Natural killer cell treated with Interleukin-12 subunit alpha and Interleukin-12 subunit beta and Interleukin-15 and Interleukin-18, amount 100 ng/mL, for 72 hours (primary cell): ENCODE measurements around the gene SAMD13. TPM values are rescaled to one million over a fixed set of nuclear protein-coding genes. Genes with fewer than 3 reads are reported as not detected.

Source experiments
- ATAC-seq, 2 donors: fragments of 150-1000 bp; cut with Tn5 transposase in 1 of 2; sonication (Bioruptor Pico), chemical (Tn5 transposase) in 1 of 2; 2 replicates each; pipeline ENCODE4 v1.10.0; 2021
- DNase-seq: peaks from one replicate; pipeline ENCODE4 v3.0.0; 2022; ENCODE audit warnings: low spot score
- H3K27ac Mint-ChIP-seq, 2 donors: 1 replicate in 1 of 2; 2 replicates in 1 of 2; pipeline ENCODE4 v1.8.0; 2022; ENCODE audit warnings: mixed read lengths in 2 of 2, mild to moderate bottlenecking in 1 of 2, moderate library complexity in 1 of 2
- H3K27me3 Mint-ChIP-seq, 2 donors: 1 replicate in 1 of 2; 2 replicates in 1 of 2; pipeline ENCODE4 v1.8.0; 2022; ENCODE audit warnings: mixed read lengths in 2 of 2
- H3K36me3 Mint-ChIP-seq: one replicate; pipeline ENCODE4 v1.8.0; 2022; ENCODE audit warnings: mixed read lengths
- H3K4me1 Mint-ChIP-seq, 2 donors: 1 replicate in 1 of 2; 2 replicates in 1 of 2; pipeline ENCODE4 v1.8.0; 2022; ENCODE audit warnings: low read depth in 2 of 2, mixed read lengths in 2 of 2, mild to moderate bottlenecking in 1 of 2
- H3K4me3 Mint-ChIP-seq: one replicate; pipeline ENCODE4 v1.8.0; 2022; ENCODE audit warnings: mixed read lengths
- H3K9me3 Mint-ChIP-seq: 2 replicates; pipeline ENCODE4 v1.8.0; 2022; ENCODE audit warnings: mixed read lengths
- total RNA-seq, 2 donors: library from RNA; stranded (reverse); gene quantifications; one replicate each; pipeline ENCODE4 v1.2.3, GENCODE V29; 2022

SAMD13 gene
- total RNA-seq, 2 donors from 2014 or later: 0.33 TPM; not detected in 1

DNA sequence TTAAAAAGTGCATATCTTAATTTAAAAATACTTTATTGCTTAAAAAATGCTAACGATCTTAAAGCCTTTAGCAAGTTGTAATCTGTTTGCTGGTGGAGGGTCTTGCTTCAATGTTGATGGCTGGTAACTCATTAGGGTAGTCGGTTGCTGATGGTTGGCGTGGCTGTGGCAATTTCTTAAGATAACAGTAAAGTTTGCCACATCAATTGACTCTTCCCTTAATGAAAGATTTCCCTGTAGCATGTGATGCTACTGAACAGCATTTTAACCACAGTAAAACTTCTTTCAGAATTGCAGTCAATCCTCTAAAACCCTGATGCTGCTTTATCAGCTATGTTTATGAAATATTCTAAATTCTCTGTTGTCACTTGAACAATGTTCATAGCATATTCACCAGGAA is 6.8 kb upstream of the SAMD13 start:
- Mint-ChIP-seq H3K4me1 (peaks cover 9 to 17% of the 10 kb centered on the region in 2 donors), H3K27me3 (peaks cover 12 to 17% of the 10 kb centered on the region in 2 donors), H3K36me3 (no peaks in the 10 kb centered on the region), H3K4me3 (no peak overlapping the region), H3K9me3 (no peaks in the 10 kb centered on the region), H3K27ac (no peak overlapping the region)
- ATAC-seq (no peak), DNase-seq (no peak)

DNA sequence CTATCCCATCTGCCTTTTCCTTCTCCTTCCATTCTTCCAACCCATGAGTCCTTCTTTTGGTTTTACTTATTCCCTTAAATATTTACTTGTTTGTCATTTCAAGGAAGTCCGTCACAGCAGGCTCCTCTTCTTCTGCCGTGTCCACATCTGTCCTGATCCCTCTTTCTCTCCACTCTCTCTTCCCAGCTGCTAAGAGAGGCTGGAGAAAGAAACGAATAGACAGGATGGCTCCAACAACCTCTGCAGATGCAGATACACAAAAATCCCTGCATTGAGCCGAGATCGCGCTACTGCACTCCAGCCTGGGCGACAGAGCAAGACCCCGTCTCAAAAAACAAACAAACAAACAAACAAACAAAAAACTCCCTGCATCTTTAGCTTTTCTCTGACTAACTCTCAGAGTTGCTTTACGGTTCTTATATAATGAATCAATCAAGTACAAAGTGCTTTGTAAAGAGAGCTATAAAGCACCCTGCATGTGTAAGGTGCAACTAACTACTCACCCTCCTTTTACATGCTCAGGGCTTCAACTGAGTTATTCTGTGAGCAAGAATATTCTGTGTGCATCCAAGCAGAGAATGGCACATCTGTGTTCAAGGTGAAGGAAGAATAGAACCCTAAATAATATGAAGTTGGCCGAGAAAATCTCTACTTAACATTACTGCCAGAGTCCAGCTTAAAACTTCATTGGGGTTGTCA is 3.8 kb upstream of the SAMD13 start:
- Mint-ChIP-seq H3K9me3 (no peaks in the 10 kb centered on the region), H3K36me3 (no peaks in the 10 kb centered on the region), H3K27me3 (peaks cover 5 to 10% of the 10 kb centered on the region in 2 donors), H3K4me1 (peaks cover 22 to 28% of the 10 kb centered on the region in 2 donors), H3K4me3 (peak overlapping the region; percentile 83), H3K27ac (peak overlapping the region; percentile 59 to 73)
- ATAC-seq (no peak), DNase-seq (no peak)

DNA sequence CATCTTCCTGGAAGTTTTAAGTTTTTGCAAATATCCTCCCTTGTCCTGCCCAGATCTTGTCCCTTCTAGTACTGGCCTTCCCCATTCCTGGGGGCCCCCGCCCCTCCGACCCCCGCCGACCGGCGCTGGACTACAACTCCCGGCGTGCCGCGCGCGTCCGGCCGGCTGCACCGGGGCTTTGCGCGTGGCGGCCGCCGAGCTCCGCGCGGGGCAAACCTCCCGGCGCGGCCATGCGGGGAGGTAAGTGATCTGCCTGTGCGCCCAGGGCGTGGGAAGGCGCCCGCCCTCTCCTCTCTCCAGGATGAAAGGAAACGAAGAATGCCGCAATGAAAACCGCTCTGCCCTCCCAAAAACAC is 3.2 kb upstream of the SAMD13 start:
- DNase-seq: peak; percentile 61
- no peaks in the 10 kb centered on the region for H3K9me3 Mint-ChIP-seq
- ATAC-seq: peak; percentile 89 to 92

DNA sequence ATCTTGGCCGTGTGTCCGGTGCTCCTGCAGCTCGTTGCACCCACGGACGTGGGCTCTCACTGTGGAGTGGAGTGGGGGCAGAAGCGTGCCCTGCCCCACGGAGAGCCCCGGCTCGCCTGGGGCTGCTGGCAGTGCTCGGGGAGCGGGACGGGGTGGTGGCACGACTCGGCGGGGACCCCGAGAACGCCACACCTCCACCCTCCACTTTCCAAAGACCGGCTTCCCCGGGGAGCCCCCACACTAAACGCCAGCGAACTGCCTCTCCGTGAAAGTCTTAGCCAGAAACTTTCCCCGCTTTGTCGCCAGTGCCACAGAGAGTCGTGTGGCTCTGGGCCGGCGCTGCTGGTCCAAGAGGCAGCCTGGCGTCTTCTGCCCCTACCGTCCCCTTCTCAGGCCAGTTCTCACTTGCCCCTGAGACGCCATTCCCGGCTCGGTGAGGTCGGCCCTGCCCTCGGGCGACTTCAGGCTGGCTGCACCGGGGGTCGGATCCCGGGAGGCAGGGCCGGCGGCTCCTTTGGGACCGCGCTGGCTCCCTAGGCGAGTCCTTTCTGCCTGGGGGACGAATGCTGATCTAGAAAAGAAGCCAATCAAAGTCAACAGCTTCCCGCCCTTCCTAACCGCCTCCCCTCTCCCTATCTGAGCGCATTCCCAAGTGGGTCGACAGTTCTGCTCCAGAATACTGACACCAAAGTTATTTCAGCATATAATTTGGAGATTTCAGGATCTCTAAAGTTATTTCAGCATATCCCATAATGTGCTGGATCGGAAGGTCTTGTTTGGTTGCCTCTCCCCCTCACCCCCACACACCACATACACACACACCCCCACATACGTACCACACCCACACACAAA is 2.6 kb upstream of the SAMD13 start:
- peaks cover 29 to 37% of the 10 kb centered on the region in 2 donors for H3K4me1 Mint-ChIP-seq
- no peaks in the 10 kb centered on the region for H3K9me3 Mint-ChIP-seq
- peak; percentile 66 to 78 for ATAC-seq
- H3K27ac Mint-ChIP-seq: peak overlapping the region; percentile 55 to 73
- H3K36me3 Mint-ChIP-seq: no peaks in the 10 kb centered on the region
- peak overlapping the region; percentile 83 for H3K4me3 Mint-ChIP-seq
- peaks cover 5 to 10% of the 10 kb centered on the region in 2 donors for H3K27me3 Mint-ChIP-seq
- DNase-seq: no peak

More for the DNA sequence above, 3.2 kb upstream of the SAMD13 start:
- peak overlapping the region; percentile 59 to 73 for H3K27ac Mint-ChIP-seq
- no peaks in the 10 kb centered on the region for H3K36me3 Mint-ChIP-seq
- peaks cover 5 to 10% of the 10 kb centered on the region in 2 donors for H3K27me3 Mint-ChIP-seq
- H3K4me1 Mint-ChIP-seq: peaks cover 28 to 34% of the 10 kb centered on the region in 2 donors
- peak overlapping the region; percentile 83 for H3K4me3 Mint-ChIP-seq

DNA sequence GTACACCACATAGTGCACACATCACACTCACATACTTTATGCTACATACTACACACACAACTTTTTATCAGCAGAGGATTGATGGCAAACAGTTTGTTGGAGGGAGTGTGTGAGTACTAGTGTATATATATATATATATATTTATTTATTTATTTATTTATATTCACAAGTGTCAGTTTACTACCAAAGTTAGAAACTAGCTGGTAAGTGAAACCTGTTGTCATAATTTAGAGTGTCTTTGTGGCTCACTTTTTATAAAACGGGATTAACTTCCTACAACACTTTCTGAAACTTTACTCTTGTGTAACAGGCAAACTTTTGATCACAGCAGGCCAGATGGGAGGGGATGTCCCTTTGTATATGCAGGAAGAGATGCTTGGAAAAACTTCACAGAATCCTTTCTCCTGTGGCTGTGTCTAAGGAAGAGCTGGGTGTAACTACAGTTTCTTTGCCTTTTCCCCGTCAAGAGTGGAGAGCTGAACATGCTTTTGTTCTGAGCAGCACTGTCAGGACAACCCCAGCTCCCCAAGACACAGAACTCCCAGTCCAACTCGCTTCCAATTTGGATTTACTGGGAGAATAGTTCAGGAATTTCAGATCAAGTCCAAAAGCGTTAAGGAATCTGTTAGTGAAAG is 1.9 kb upstream of the SAMD13 start:
- peaks cover 29 to 37% of the 10 kb centered on the region in 2 donors for H3K4me1 Mint-ChIP-seq
- H3K9me3 Mint-ChIP-seq: no peaks in the 10 kb centered on the region
- H3K36me3 Mint-ChIP-seq: no peaks in the 10 kb centered on the region
- peak overlapping the region; percentile 55 to 73 for H3K27ac Mint-ChIP-seq
- no peak for ATAC-seq
- peak overlapping the region; percentile 83 for H3K4me3 Mint-ChIP-seq
- H3K27me3 Mint-ChIP-seq: peaks cover 0 to 10% of the 10 kb centered on the region in 2 donors
- no peak for DNase-seq

DNA sequence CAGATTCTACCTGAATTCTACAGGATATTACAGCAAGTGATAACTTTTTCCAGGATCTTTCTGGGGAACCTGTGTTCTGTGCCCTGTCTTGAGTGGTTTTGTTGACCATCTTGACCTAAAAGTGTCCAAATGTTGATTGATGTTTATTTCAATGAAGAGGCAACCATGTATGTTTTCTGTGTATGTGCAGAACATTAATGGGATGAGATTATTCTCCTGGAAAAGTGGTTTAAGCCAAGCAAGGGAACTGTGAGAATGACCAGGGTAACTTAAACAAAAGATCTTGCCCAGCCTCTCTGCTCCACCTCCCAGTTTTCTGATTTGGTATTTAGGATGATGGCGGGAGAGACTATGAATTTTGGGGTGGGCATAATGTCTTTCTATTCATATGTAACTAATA is 1.0 kb upstream of the SAMD13 start:
- peaks cover 29 to 37% of the 10 kb centered on the region in 2 donors for H3K4me1 Mint-ChIP-seq
- DNase-seq (no peak), ATAC-seq (no peak)
- H3K27ac Mint-ChIP-seq: no peak overlapping the region
- H3K27me3 Mint-ChIP-seq: peaks cover 0 to 10% of the 10 kb centered on the region in 2 donors
- no peaks in the 10 kb centered on the region for H3K9me3 Mint-ChIP-seq
- no peak overlapping the region for H3K4me3 Mint-ChIP-seq
- no peaks in the 10 kb centered on the region for H3K36me3 Mint-ChIP-seq

DNA sequence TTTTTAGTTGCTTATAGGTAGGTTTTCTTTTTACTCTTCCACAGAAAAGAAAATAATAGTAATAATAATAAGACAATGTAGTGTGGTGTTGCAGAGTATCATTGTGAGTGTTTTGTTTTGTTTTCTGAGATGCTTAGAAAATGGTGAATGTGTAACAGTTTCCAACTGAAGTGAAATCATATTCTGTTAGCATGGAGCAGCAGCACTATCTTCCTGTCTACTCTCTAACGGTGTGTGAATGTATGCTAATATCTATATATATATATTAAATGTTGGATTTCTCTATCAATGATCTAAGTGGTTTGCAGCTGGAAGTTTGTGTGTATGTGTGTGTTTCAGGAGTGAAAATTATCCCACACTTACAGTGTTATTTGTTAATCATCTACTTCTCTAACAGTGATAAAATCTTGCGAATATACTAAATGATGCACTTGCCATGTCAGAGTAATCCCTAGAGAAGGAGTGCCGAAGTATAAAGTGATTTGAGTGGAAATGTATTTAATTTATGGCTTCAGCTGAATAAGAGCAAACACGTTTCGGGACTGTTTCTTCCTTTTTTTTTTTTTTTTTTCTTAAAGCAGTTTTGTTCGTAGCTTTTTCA is 377 bp downstream of the SAMD13 start:
- Mint-ChIP-seq H3K9me3 (no peaks in the 10 kb centered on the region), H3K4me1 (peaks cover 29 to 37% of the 10 kb centered on the region in 2 donors), H3K27ac (peak overlapping the region in 1 of 2 donors; percentile 47), H3K36me3 (peaks cover under 1% of the 10 kb centered on the region), H3K27me3 (peaks cover 0 to 10% of the 10 kb centered on the region in 2 donors), H3K4me3 (peak overlapping the region; percentile 73)
- DNase-seq: no peak
- ATAC-seq: no peak

DNA sequence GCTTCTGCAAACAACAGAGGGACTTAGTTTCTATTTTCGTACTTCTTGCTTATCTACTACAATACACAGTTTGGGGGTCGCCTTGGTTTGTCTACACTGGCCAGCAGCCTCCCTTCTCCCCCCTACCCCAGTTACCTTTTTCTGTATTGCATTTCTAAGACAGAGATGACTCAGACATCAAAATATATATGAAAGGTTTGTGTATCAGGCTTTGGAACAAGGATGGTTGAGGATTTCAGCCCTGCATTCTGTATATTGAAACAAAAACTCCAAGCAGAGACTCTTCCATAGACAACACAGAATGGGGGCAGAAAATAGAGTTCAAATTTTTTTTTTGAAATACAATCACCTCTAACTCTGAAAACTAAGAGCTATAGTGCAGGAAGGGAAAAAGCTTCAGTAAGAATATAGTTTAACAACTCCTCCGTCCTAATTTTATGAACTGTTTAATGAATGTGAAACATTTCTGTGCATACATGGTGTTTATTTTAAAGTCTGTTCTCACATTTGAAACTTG is 1.9 kb downstream of the SAMD13 start:
- Mint-ChIP-seq H3K4me1 (peaks cover 25 to 28% of the 10 kb centered on the region in 2 donors), H3K4me3 (peak overlapping the region; percentile 73), H3K27me3 (peaks cover 0 to 3% of the 10 kb centered on the region in 2 donors), H3K27ac (peak overlapping the region; percentile 33 to 47), H3K9me3 (no peaks in the 10 kb centered on the region), H3K36me3 (peaks cover 8% of the 10 kb centered on the region)
- no peak for ATAC-seq
- DNase-seq: no peak

DNA sequence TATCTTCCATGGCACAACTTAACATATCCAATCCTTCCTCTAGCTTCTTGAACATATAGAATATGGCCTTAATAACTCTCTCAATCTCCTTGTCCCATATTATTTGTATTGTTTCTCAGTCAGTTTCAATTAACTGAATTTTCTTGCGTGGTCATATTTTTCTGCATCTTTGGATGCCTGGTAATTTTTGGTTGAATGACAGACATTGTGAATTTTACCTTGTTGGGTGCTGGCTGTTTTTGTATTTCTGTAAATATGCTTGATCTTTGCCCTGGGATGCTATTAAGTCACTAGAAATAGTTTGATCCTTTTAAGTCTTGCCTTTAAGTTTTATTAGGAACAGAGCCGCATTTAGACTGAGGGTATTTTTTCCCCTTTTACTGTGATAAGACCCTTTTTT is 5.9 kb downstream of the SAMD13 start:
- Mint-ChIP-seq H3K36me3 (peaks cover 8% of the 10 kb centered on the region), H3K9me3 (no peaks in the 10 kb centered on the region), H3K4me3 (no peak overlapping the region), H3K27me3 (no peaks in the 10 kb centered on the region), H3K4me1 (peaks cover 10 to 12% of the 10 kb centered on the region in 2 donors), H3K27ac (no peak overlapping the region)
- ATAC-seq (no peak), DNase-seq (no peak)

DNA sequence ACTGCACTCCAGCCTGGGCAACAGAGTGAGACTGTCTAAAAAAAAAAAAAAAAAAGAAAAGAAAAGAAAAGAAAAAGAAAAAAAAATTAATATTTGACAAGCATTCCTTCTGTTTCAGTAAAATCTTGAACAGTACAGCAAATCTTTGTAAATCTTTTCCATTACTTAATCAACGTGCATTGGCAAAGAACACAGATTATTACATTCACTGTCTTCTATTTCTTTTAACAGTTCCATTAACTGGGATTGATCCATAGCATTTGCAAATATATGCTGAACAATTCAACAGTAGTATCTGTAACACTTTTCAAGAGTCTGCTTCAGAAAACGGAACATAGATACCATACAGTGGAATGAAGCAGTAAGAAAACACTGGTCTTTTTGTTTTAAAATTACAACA is 9.8 kb downstream of the SAMD13 start:
- Mint-ChIP-seq H3K4me1 (no peaks in the 10 kb centered on the region), H3K27ac (no peak overlapping the region), H3K27me3 (peaks cover 4 to 5% of the 10 kb centered on the region in 2 donors), H3K4me3 (no peak overlapping the region), H3K9me3 (no peaks in the 10 kb centered on the region), H3K36me3 (peaks cover 8% of the 10 kb centered on the region)
- DNase-seq: no peak
- no peak for ATAC-seq

DNA sequence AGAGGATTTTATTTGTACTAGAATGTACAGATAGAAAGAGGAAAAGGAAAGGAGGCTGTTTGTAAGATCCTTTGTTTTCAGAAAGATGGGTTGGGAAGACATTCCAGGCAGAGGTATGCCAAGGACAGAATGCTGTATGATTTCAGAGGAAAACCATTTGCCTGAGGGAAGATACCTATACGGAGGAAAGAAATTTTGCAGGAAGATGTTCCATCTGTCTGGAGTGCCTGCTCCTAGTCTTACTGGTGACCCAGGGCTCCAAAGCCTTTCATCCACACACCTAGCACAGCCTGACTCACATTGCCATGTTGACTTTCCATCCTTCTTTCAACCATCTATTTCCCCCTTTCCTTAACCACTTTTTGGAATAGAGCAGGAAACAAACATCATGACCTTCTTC is 18.2 kb downstream of the SAMD13 start:
- Mint-ChIP-seq H3K4me1 (peaks cover 4 to 8% of the 10 kb centered on the region in 2 donors), H3K27ac (no peak overlapping the region)

DNA sequence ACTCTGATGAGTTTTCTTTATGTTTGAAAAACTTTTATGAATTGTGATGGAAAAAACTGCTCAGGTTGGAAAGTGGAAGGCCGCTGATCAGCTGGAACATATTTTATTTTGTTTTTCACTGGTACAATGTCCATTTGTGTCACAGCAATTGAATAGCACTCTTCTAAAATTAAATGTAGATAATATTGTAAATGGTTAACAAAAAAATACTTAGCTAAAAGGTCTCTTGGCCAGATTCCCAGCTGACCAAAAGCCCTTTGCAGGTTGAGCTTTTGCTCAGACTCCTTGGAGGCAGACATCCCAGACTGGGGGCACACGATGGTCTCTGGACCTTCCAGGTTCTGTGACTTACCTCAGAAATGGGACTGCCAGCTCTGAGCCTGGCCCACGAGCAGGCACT is 26.3 kb downstream of the SAMD13 start:
- Mint-ChIP-seq H3K4me3 (no peak overlapping the region), H3K27ac (no peak overlapping the region), H3K27me3 (no peaks in the 10 kb centered on the region), H3K9me3 (peaks cover 3% of the 10 kb centered on the region), H3K36me3 (no peaks in the 10 kb centered on the region), H3K4me1 (no peaks in the 10 kb centered on the region)
- ATAC-seq (no peak), DNase-seq (no peak)

More for the DNA sequence above, 18.2 kb downstream of the SAMD13 start:
- no peak for DNase-seq
- ATAC-seq: no peak
- Mint-ChIP-seq H3K36me3 (peaks cover 15% of the 10 kb centered on the region), H3K9me3 (no peaks in the 10 kb centered on the region), H3K4me3 (no peak overlapping the region), H3K27me3 (peaks cover 3 to 5% of the 10 kb centered on the region in 2 donors)
